Amygdala (tissue), 56 donors: ENCODE results near the gene P4HA3.
"Not testable (repeated sequence)": the region's sequence is repeated elsewhere in the genome, so short reads cannot be mapped to it uniquely, and the experiment has no call there.

ENCODE experiments used
- DNase-seq, 56 donors: peaks; one replicate each; lab custom pipeline; 2025; lab: John Stamatoyannopoulos, UW

P4HA3 gene

GRCh38 chr11:74311352-74311926, at the start of gene P4HA3:
Gene P4HA3 (minus strand): TSS chr11:74311640. CDS start chr11:74311611, 29 bp downstream.
- DNase-seq = peak in 11 of 56 donors; percentile 4 to 33 (median 22)

- DNase-seq = no peak
These were observed 46.0 kb upstream of the P4HA3 start for GRCh38 chr11:74357449-74357848.

- no peak for DNase-seq
These were observed 44.2 kb upstream of the P4HA3 start for GRCh38 chr11:74355626-74356025.

GRCh38 chr11:74354036-74354435, 42.6 kb upstream of the P4HA3 start:
- no peak for DNase-seq

GRCh38 chr11:74347381-74347780, 35.9 kb upstream of the P4HA3 start:
- no peak for DNase-seq

GRCh38 chr11:74345420-74345819, 34.0 kb upstream of the P4HA3 start:
- DNase-seq = no peak

GRCh38 chr11:74341921-74342320, 30.5 kb upstream of the P4HA3 start:
- DNase-seq = no peak

GRCh38 chr11:74339619-74340018, 28.2 kb upstream of the P4HA3 start:
- DNase-seq = no peak

GRCh38 chr11:74338963-74339362, 27.5 kb upstream of the P4HA3 start:
- DNase-seq = no peak

GRCh38 chr11:74333193-74333592, 21.8 kb upstream of the P4HA3 start:
- no peak for DNase-seq

- DNase-seq = no peak
These were observed 20.9 kb upstream of the P4HA3 start for GRCh38 chr11:74332291-74332690.

GRCh38 chr11:74331000-74331399, 19.6 kb upstream of the P4HA3 start:
- not testable (repeated sequence) for DNase-seq

GRCh38 chr11:74330075-74330858, 18.8 kb upstream of the P4HA3 start:
- no peak for DNase-seq

GRCh38 chr11:74327076-74327475, 15.6 kb upstream of the P4HA3 start:
- DNase-seq = no peak

GRCh38 chr11:74326665-74327064, 15.2 kb upstream of the P4HA3 start:
- DNase-seq = no peak

GRCh38 chr11:74325649-74326645, 14.5 kb upstream of the P4HA3 start:
- peak in 46 of 56 donors; percentile 15 to 82 (median 50) for DNase-seq

- no peak for DNase-seq
These were observed 11.2 kb upstream of the P4HA3 start for GRCh38 chr11:74322667-74323066.

- peak in 2 of 56 donors; percentile 7 to 28 for DNase-seq
These were observed 10.2 kb upstream of the P4HA3 start for GRCh38 chr11:74321487-74322188.

GRCh38 chr11:74320538-74320937, 9.1 kb upstream of the P4HA3 start:
- DNase-seq = no peak

GRCh38 chr11:74319139-74319816, 7.8 kb upstream of the P4HA3 start:
- no peak for DNase-seq
